GM20000 (cell line): ENCODE measurements around the gene NSMF.

ENCODE experiments used
- DNase-seq: peaks from one replicate; pipeline ENCODE4 v3.0.0; 2012; ENCODE audit warnings: low spot score
- CTCF ChIP-seq: IDR thresholded peaks from 2 replicates; pipeline ENCODE4 v1.5.1; 2012; ENCODE audit warnings: mild to moderate bottlenecking, control low read depth; ENCODE audit errors: extremely low read depth, missing control alignments

The NSMF gene, protein sequence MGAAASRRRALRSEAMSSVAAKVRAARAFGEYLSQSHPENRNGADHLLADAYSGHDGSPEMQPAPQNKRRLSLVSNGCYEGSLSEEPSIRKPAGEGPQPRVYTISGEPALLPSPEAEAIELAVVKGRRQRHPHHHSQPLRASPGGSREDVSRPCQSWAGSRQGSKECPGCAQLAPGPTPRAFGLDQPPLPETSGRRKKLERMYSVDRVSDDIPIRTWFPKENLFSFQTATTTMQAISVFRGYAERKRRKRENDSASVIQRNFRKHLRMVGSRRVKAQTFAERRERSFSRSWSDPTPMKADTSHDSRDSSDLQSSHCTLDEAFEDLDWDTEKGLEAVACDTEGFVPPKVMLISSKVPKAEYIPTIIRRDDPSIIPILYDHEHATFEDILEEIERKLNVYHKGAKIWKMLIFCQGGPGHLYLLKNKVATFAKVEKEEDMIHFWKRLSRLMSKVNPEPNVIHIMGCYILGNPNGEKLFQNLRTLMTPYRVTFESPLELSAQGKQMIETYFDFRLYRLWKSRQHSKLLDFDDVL

GRCh38 chr9:137459152-137459600 lies at the start of gene NSMF:
TSS of gene NSMF (minus strand) at chr9:137459334. CDS start at chr9:137459102, 232 bp downstream.
- no peak for TF ChIP-seq CTCF
- DNase-seq = peak; percentile 100

DNA sequence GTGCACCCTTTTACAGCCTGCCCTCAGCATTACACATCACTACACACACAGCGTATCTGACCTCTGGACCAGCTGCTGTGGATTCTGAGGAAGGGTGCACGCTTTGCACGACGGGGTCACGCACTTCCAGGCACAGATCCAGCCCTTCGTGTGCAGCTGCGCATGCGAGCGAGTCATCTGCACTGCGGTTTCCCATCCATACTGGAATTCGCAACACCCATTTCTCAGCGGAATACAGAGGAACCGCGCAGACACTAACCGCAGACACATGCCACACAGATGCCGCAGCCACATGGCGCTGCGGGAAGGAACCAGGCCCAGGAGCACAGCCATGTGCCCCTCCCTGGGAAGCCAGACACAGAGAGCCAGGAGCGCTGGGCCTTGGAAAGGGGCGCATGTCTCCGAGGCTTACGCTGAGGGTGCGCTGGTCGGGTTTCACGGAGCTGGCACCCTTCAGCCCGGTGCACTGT lies 47.6 kb upstream of the NSMF start:
- no peak for DNase-seq
- TF ChIP-seq CTCF = no peak

DNA sequence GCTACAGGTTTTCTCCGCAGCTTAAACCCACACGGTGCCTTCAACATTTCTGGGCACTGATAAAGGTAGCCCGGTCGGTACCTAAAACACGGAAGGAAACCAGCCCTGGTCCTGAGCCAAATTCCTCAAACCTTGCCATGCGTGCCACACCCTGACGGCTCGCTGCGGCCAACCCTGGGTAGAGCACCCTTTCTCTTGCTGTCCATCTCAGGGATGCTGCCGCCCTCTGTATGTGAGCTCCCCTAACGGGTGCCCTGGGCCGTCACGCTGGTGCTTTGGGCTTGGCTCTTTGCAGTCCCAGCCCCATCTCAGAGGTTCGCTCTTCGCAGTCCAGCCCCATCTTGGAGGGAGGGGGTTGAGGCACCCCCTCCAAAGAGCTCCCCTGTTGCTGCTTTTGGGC lies 47.1 kb upstream of the NSMF start:
- no peak for DNase-seq
- no peak for TF ChIP-seq CTCF

DNA sequence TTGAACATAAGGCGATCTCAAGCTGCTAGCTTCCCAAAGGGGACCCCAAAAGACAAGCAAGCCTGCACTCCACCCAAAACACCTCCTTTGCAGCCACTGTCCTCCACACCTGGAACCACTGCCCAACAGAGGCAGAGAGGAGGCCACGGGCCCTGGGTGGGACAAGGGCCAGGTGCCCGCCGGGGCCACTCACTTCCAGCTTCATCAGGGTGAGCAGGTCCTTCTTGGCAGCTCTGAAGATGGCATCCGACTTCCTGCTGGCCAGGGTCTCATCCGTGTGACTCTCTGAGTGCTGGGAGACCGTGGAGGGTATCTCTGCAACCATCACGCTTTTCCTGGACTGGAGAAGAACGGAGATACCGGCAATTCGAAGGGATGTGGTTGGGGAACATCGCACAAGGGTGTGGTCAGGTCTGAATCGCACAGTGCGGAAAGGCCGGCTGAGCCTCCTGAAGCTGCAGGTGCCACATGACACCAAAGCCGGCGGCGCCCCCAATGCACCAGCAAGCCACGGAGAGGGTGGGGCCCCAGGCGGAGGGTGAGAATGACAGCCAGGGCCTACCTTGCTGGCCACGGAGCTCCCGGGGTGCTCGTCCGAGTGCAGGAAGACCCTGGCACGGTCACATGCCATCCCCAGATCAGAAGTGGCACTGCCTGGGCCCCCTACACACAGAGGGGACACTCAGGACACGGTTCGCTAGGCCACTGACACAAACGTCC lies 46.4 kb upstream of the NSMF start:
- DNase-seq = no peak

GRCh38 chr9:137504432-137504777 lies 45.3 kb upstream of the NSMF start:
- TF ChIP-seq CTCF = no peak
- DNase-seq = no peak

More for the DNA sequence above, 46.4 kb upstream of the NSMF start:
- no peak for TF ChIP-seq CTCF

GRCh38 chr9:137502008-137502911 lies 43.1 kb upstream of the NSMF start:
- DNase-seq = peak; percentile 91
- no peak for TF ChIP-seq CTCF
